Endothelial cell of umbilical vein (primary cell): ENCODE measurements around the gene IPO13. TPM values are rescaled to one million over a fixed set of nuclear protein-coding genes. Genes with fewer than 3 reads are reported as not detected.

Source experiments
- BruUV-seq: library from RNA; stranded (reverse); fragments of 400-500 nt; replicated peaks from 2 replicates; lab custom pipeline; 2021; lab: Mats Ljungman, UMichigan
- CTCF ChIA-PET: fragments of 300-600, 350-600 bp; sonication (Branson Sonifier 250); formaldehyde crosslinking; loops from one replicate; lab custom pipeline; 2021; ENCODE audit warnings: antibody characterized with exemption, inconsistent platforms; lab: Charles Lee
- POLR2A ChIA-PET: fragments of 300-600, 350-600 bp; sonication (Branson Sonifier 250); formaldehyde crosslinking; loops from one replicate; lab custom pipeline; 2021; ENCODE audit warnings: antibody characterized with exemption, inconsistent platforms; lab: Charles Lee
- DNase-seq: peaks from one replicate; pipeline ENCODE4 v3.0.0-alpha.2; 2011; ENCODE audit warnings: low read depth, low spot score
- FAIRE-seq: peaks from 2 replicates; lab custom pipeline; 2011; peaks lifted over from hg19 to GRCh38; lab: Jason Lieb, UNC
- H2AFZ ChIP-seq: 2 replicates; pipeline ENCODE4 v1.6.0; 2012; ENCODE audit warnings: low read depth, low read length, control low read depth, inconsistent platforms
- H3K27ac ChIP-seq: 2 replicates; pipeline ENCODE4 v1.5.1; 2011; ENCODE audit warnings: low read depth, mild to moderate bottlenecking, control low read depth, low read length, moderate library complexity; ENCODE audit not compliant: insufficient read depth
- H3K27me3 ChIP-seq, 2 experiments: 2 replicates each; pipeline versions ENCODE4 v1.6.0 to v1.6.1; 2011; ENCODE audit warnings: low read length in 2 of 2, mixed read lengths in 1 of 2; ENCODE audit not compliant: control insufficient read depth in 2 of 2, insufficient read depth in 2 of 2
- H3K36me3 ChIP-seq, 2 experiments: 2 replicates in 1 of 2; 3 replicates in 1 of 2; pipeline ENCODE4 v1.5.1; 2011; ENCODE audit warnings: low read length in 2 of 2, mild to moderate bottlenecking in 1 of 2, moderate library complexity in 1 of 2; ENCODE audit not compliant: control insufficient read depth in 2 of 2, insufficient read depth in 2 of 2; ENCODE audit errors: extremely low read depth in 1 of 2
- H3K4me1 ChIP-seq: 3 replicates; pipeline ENCODE4 v1.5.1; 2011; ENCODE audit warnings: mild to moderate bottlenecking, low read length; ENCODE audit not compliant: control insufficient read depth, insufficient read depth; ENCODE audit errors: extremely low read depth
- H3K4me2 ChIP-seq: 2 replicates; pipeline ENCODE4 v1.6.1; 2011; ENCODE audit warnings: low read length, control low read depth, mixed read lengths; ENCODE audit not compliant: insufficient read depth
- H3K4me3 ChIP-seq, 3 experiments: fragments of 200-600 bp in 1 of 3; sonication (generic), shearing (Covaris generic) in 1 of 3; replicated peaks in 1 of 3; 2 replicates each; pipeline ENCODE4 v1.5.1; 2011 to 2016; ENCODE audit warnings: control low read depth in 3 of 3, low read length in 3 of 3, mild to moderate bottlenecking in 2 of 3, inconsistent platforms in 1 of 3, low read depth in 1 of 3, moderate library complexity in 1 of 3; ENCODE audit not compliant: insufficient read depth in 1 of 3
- H3K79me2 ChIP-seq: 2 replicates; pipeline ENCODE4 v1.6.0; 2012; ENCODE audit warnings: low read length, inconsistent platforms; ENCODE audit not compliant: control insufficient read depth, insufficient read depth
- H3K9ac ChIP-seq: replicated peaks from 2 replicates; pipeline ENCODE3; 2011; ENCODE audit warnings: low read length, control low read depth; ENCODE audit not compliant: insufficient read depth; ENCODE audit errors: extremely low read depth
- H3K9me1 ChIP-seq: replicated peaks from 3 replicates; pipeline ENCODE4 v1.6.0; 2011; ENCODE audit warnings: mild to moderate bottlenecking, low read length; ENCODE audit not compliant: control insufficient read depth, insufficient read depth; ENCODE audit errors: extremely low read depth
- H3K9me3 ChIP-seq: replicated peaks from 2 replicates; pipeline ENCODE4 v1.5.1; 2012; ENCODE audit warnings: low read length, inconsistent platforms; ENCODE audit not compliant: control insufficient read depth, insufficient read depth
- H4K20me1 ChIP-seq: replicated peaks from 2 replicates; pipeline ENCODE3; 2011; ENCODE audit warnings: mild to moderate bottlenecking, low read length; ENCODE audit not compliant: control insufficient read depth, insufficient read depth; ENCODE audit errors: extremely low read depth
- CTCF ChIP-seq, 2 donors: IDR thresholded peaks; 1 replicate in 1 of 2; 2 replicates in 1 of 2; pipeline ENCODE4 v1.5.1; 2011; ENCODE audit warnings: low read length in 2 of 2, mild to moderate bottlenecking in 2 of 2, moderate library complexity in 2 of 2, control low read depth in 1 of 2, inconsistent platforms in 1 of 2, low read depth in 1 of 2; ENCODE audit not compliant: insufficient read depth in 1 of 2; ENCODE audit errors: extremely low read depth in 1 of 2
- EZH2 ChIP-seq: IDR thresholded peaks from 2 replicates; pipeline ENCODE4 v1.6.1; 2012; ENCODE audit warnings: borderline replicate concordance, low read depth, mild to moderate bottlenecking, moderate library complexity, low read length, inconsistent platforms; ENCODE audit not compliant: severe bottlenecking
- FOS ChIP-seq: IDR thresholded peaks from 2 replicates; pipeline ENCODE4 v1.6.1; 2011; ENCODE audit warnings: mild to moderate bottlenecking, low read length, moderate library complexity, borderline replicate concordance; ENCODE audit not compliant: insufficient read depth
- GATA2 ChIP-seq: IDR thresholded peaks from 2 replicates; pipeline ENCODE4 v1.7.0; 2011; ENCODE audit warnings: low read depth, mild to moderate bottlenecking, moderate library complexity, mixed read lengths, low read length; ENCODE audit not compliant: insufficient read length, insufficient read depth
- JUN ChIP-seq: IDR thresholded peaks from 2 replicates; pipeline ENCODE4 v1.6.1; 2011; ENCODE audit warnings: borderline replicate concordance, low read depth; ENCODE audit not compliant: insufficient read length, insufficient read depth
- MYC ChIP-seq: IDR thresholded peaks from one replicate; pipeline ENCODE4 v1.6.1; 2011; ENCODE audit warnings: mild to moderate bottlenecking, low read depth, low read length
- POLR2A ChIP-seq: IDR thresholded peaks from 2 replicates; pipeline ENCODE4 v1.6.1; 2012; ENCODE audit warnings: low read depth, mild to moderate bottlenecking, control low read depth, low read length
- POLR2AphosphoS5 ChIP-seq: IDR thresholded peaks from 2 replicates; pipeline ENCODE4 v1.6.1; 2012; ENCODE audit warnings: low read depth, mild to moderate bottlenecking, control low read depth, low read length, moderate library complexity; ENCODE audit not compliant: insufficient read depth
- dilution Hi-C: fragments of 300-500 bp; cut with MboI; formaldehyde crosslinking; loops from one replicate; pipeline ENCODE4 v1.15.0; 2019; ENCODE audit warnings: low sequenced_read_pairs; ENCODE audit not compliant: extremely low pct_ligation_motif_present
- intact Hi-C: fragments of 100-400 bp; cut with micrococcal nuclease; formaldehyde crosslinking; loops from one replicate; pipeline ENCODE4 v1.10.0; 2022
- polyA plus RNA-seq, 4 experiments: library from polyadenylated mRNA; depleted of rRNA in 3 of 4; stranded (reverse) in 3 of 4; unstranded in 1 of 4; fragments of >200 nt; gene quantifications; 2 replicates each; pipeline versions ENCODE4 v1.2.1 to v1.2.3, GENCODE V29; 2011 to 2012; ENCODE audit warnings: missing spikeins in 1 of 4
- total RNA-seq: library from RNA; stranded (reverse); gene quantifications from 2 replicates; pipeline ENCODE4 v1.2.3, GENCODE V29; 2021
- TF ChIP-seq, protein P1 (sequence below): IDR thresholded peaks from 2 replicates; pipeline ENCODE4 v1.6.1; 2011; ENCODE audit not compliant: insufficient read depth, insufficient read length

The IPO13 gene
- total and polyA plus RNA-seq, 2 donors (not counting 3 experiments of a cell fraction or from before 2014, with no cell fraction given) = 28.9 to 29.3 TPM

DNA sequence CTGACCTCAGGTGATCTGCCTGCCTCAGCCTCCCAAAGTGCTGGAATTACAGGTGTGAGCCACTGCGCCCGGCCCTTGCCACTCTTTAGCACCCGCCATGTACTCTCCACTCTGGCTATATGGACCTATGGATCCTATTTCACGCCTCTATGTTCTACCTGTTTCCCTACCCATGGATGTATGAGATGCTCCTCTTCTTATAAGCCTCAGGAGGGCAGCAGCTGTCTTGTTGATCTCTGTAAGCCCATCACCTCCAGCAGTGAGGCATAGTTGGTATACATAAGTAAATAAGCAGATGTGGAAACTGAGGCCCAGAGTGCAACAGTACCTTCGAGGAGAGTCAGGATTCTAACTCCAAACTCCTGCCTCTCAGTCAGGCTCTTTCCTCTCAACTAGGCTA, 37.9 kb upstream of the IPO13 start:
- Histone ChIP-seq H3K36me3 (no peaks in the 10 kb centered on the region), H3K27me3 (no peaks in the 10 kb centered on the region), H3K4me2 (no peak overlapping the region), H3K9me1 (no peaks in the 10 kb centered on the region), H3K4me3 (no peak overlapping the region), H3K9ac (no peak overlapping the region), H3K79me2 (no peaks in the 10 kb centered on the region), H3K4me1 (no peaks in the 10 kb centered on the region), H4K20me1 (no peaks in the 10 kb centered on the region), H2AFZ (no peak overlapping the region), H3K9me3 (no peaks in the 10 kb centered on the region), H3K27ac (no peak overlapping the region)
- CTCF ChIA-PET = interaction anchor here (3.0 kb wide), 1 partner anchor 25 kb away, joined by 14 read pairs; the partner anchor contains the start of gene ARTN
- POLR2A ChIA-PET = no interaction called here
- TSS peak; percentile 9 for BruUV-seq
- no peak for DNase-seq
- FAIRE-seq = no peak
- dilution Hi-C loops (no loop called here), intact Hi-C loops (no loop called here)
- TF ChIP-seq FOS = no peak
- TF ChIP-seq POLR2A = no peak
- TF ChIP-seq CTCF (IDR thresholded peaks at IDR 0.05; ENCODE audit: extremely low read depth in 1 of 2, insufficient read depth in 1 of 2, low read depth in 1 of 2, low read length in 2 of 2) = no peak
- no peak for TF ChIP-seq JUN
- TF ChIP-seq GATA2 = no peak
- TF ChIP-seq MYC = no peak
- TF ChIP-seq EZH2 = no peak

DNA sequence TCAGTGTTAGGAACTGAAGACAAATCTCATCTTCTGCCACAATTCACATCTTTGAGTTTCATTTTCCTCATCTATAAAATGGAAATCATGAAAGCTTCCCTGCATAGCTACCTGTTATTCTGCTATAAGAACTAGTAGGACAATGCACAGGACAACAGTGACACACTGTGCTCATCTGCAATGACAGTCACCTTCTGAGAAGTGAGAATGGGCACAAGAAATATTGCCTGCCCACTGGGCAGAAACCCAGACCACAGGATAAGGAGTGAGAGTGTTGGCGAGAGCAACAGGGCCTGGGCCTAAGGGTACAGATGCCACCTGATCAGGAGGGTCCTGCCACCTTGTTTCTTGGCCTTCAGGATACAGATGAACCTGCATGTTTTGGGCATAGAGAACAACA, 36.4 kb upstream of the IPO13 start:
- Histone ChIP-seq H3K27ac (no peak overlapping the region), H3K9me1 (no peaks in the 10 kb centered on the region), H3K4me1 (no peaks in the 10 kb centered on the region), H3K9me3 (no peaks in the 10 kb centered on the region), H3K4me2 (no peak overlapping the region), H3K4me3 (no peak overlapping the region), H3K79me2 (no peaks in the 10 kb centered on the region), H4K20me1 (no peaks in the 10 kb centered on the region), H3K9ac (no peak overlapping the region), H3K27me3 (no peaks in the 10 kb centered on the region), H2AFZ (no peak overlapping the region), H3K36me3 (no peaks in the 10 kb centered on the region)
- FAIRE-seq = no peak
- dilution Hi-C loops = no loop called here
- no peak for TF ChIP-seq EZH2
- TF ChIP-seq GATA2 = no peak
- TF ChIP-seq CTCF (IDR thresholded peaks at IDR 0.05; ENCODE audit: extremely low read depth in 1 of 2, insufficient read depth in 1 of 2, low read depth in 1 of 2, low read length in 2 of 2) = no peak
- no peak for TF ChIP-seq JUN
- no peak for TF ChIP-seq POLR2A
- TF ChIP-seq MYC = no peak
- no peak for TF ChIP-seq POLR2AphosphoS5
- TF ChIP-seq, protein P1, sequence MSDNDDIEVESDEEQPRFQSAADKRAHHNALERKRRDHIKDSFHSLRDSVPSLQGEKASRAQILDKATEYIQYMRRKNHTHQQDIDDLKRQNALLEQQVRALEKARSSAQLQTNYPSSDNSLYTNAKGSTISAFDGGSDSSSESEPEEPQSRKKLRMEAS = no peak
- TF ChIP-seq FOS = no peak
- POLR2A ChIA-PET = no interaction called here
- no peak for DNase-seq
- CTCF ChIA-PET = interaction anchor here (3.7 kb wide), 1 partner anchor 147 kb away, joined by 14 read pairs; no protein-coding TSS in a partner anchor
- intact Hi-C loops = no loop called here
- BruUV-seq = no TSS peak
